D721Med (cell line): ENCODE measurements around the gene PDE8B.

Experiments used
- DNase-seq: peaks from one replicate; pipeline ENCODE4 v3.0.0; 2011; ENCODE audit warnings: low spot score; ENCODE audit not compliant: insufficient read length
- FAIRE-seq: peaks from 2 replicates; lab custom pipeline; 2011; peaks lifted over from hg19 to GRCh38; lab: Jason Lieb, UNC
- CTCF ChIP-seq: IDR thresholded peaks from 2 replicates; pipeline ENCODE4 v1.5.1; 2012; ENCODE audit warnings: mild to moderate bottlenecking, control low read depth; ENCODE audit not compliant: insufficient read depth; ENCODE audit errors: missing control alignments

Gene PDE8B

GRCh38 chr5:77208507-77209163 is 1.8 kb upstream of the PDE8B start:
- no peak for FAIRE-seq

GRCh38 chr5:77209495-77210090 is 887 bp upstream of the PDE8B start:
- no peak for TF ChIP-seq CTCF
- FAIRE-seq (no peak), DNase-seq (no peak)

More at GRCh38 chr5:77208507-77209163, 1.8 kb upstream of the PDE8B start:
- TF ChIP-seq CTCF, result no peak
- DNase-seq, result no peak

- FAIRE-seq (no peak), DNase-seq (no peak)
- TF ChIP-seq CTCF, result no peak
These were observed 647 bp downstream of the PDE8B start for GRCh38 chr5:77210964-77211690.

- FAIRE-seq (no peak), DNase-seq (no peak)
- no peak for TF ChIP-seq CTCF
These were observed 1.2 kb downstream of the PDE8B start for GRCh38 chr5:77211691-77212047.

GRCh38 chr5:77213601-77214000 is 3.1 kb downstream of the PDE8B start:
- no peak for TF ChIP-seq CTCF

GRCh38 chr5:77214151-77214550 is 3.7 kb downstream of the PDE8B start:
- no peak for DNase-seq
- no peak for TF ChIP-seq CTCF
- FAIRE-seq, result no peak

More at GRCh38 chr5:77213601-77214000, 3.1 kb downstream of the PDE8B start:
- DNase-seq, result no peak
- no peak for FAIRE-seq
